HG03565 (cell line): Measurements from ENCODE around the gene FGF7.
A peak's percentile ranks its signal among the peaks of the same experiment; 100 is the strongest.
"Not testable (repeated sequence)": the region's sequence is repeated elsewhere in the genome, so short reads cannot be mapped to it uniquely, and the experiment has no call there.

Experiments
- ATAC-seq: cut with Tn5 transposase; IDR thresholded peaks from one replicate; pipeline ENCODE4 v1.9.1; 2021; ENCODE audit warnings: mild to moderate bottlenecking, moderate library complexity; ENCODE audit not compliant: unreplicated experiment

FGF7 gene, protein sequence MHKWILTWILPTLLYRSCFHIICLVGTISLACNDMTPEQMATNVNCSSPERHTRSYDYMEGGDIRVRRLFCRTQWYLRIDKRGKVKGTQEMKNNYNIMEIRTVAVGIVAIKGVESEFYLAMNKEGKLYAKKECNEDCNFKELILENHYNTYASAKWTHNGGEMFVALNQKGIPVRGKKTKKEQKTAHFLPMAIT

GRCh38 chr15:49423021-49423420 lies at the start of gene FGF7:
FGF7 (plus strand) TSS chr15:49423242; CDS start chr15:49424298, 1,056 bp downstream.
- ATAC-seq: no peak

DNA sequence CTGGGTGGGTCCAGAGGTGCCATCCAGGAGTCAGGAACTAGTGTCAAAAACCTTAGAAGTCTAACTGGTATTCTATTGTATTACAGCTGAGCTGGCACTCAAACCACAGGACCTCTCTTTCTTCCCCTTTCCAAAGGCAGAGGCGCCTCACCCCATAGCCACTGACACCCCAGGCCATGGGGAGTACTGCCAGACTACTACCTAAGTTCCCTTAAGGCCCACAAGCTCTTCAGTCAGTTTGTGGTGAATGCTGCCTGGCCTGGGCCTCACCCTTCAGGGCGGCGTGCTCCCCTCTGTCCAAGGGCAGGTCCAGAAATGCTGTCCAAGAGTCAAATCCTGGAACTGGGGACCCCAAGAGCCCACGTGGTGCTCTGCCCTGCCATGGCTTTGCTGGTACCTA lies 43.0 kb upstream of the FGF7 start:
- no peak for ATAC-seq

GRCh38 chr15:49380912-49381311 lies 42.1 kb upstream of the FGF7 start:
- ATAC-seq: no peak

- no peak for ATAC-seq
Measured at GRCh38 chr15:49382394-49382793, 40.6 kb upstream of the FGF7 start.

DNA sequence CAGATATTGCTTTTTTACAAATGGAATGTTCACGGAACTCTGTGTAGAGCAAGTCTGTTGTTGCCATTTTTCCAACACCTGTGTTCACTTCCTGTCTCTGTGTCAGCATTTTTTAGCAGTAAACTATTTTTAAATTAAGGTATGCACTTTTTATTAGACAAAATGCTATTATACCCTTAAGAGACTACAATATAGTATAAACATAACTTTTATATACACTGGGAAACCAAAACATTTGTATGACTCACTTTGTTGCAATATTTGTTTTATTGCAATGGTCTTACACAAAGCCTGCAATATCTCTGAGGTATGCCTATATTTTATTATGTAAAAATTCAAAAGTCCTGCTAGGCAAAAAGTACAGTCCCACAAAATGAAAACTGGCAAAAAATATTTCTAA lies 39.8 kb upstream of the FGF7 start:
- no peak for ATAC-seq

DNA sequence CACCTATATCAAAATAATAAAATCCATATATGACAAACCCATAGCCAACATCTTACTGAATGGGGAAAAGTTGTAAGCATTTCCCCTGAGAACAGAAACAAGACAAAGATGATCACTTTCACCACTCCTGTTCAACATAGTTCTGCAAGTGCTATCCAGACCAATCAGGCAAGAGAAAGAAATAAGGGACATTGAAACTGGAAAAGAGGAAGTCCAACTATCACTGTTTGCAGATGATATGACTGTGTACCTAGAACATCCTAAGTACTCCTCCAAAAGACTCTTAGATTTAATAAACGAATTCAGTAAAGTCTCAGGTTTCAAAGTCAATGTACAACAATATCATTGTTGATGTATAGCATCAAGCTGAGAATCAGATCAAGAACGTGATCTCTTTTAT lies 35.6 kb upstream of the FGF7 start:
- no peak for ATAC-seq

DNA sequence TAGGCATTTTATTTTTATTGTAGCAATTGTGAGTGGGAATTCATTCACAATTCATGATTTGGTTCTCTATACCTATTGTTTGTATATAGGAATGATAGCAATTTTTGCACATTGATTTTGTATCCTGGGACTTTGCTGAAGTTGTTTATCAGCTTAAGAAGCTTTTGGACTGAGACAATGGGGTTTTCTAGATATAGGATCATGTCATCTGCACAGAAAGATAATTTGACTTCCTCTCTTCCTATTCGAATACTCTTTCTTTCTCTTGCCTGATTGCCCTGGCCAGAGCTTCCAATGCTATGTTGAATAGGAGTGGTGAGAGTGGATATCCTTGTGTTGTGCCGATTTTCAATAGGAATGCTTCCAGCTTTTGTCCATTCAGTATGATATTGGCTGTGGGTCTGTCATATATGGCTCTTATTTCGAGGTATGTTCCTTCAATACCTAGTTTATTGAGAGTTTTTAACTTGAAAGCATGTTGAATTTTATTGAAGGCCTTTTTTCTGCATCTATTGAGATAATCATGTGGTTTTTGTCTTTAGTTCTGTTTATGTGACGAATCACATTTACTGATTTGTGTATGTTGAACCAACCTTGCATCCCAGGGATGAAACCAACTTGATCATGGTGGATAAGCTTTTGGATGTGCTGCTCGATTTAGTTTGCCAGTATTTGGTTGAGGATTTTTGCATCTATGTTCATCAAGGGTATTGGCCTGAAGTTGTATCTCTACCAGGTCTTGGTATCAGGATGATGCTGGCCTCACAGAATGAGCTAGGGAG lies 20.3 kb upstream of the FGF7 start:
- not testable (repeated sequence) for ATAC-seq

DNA sequence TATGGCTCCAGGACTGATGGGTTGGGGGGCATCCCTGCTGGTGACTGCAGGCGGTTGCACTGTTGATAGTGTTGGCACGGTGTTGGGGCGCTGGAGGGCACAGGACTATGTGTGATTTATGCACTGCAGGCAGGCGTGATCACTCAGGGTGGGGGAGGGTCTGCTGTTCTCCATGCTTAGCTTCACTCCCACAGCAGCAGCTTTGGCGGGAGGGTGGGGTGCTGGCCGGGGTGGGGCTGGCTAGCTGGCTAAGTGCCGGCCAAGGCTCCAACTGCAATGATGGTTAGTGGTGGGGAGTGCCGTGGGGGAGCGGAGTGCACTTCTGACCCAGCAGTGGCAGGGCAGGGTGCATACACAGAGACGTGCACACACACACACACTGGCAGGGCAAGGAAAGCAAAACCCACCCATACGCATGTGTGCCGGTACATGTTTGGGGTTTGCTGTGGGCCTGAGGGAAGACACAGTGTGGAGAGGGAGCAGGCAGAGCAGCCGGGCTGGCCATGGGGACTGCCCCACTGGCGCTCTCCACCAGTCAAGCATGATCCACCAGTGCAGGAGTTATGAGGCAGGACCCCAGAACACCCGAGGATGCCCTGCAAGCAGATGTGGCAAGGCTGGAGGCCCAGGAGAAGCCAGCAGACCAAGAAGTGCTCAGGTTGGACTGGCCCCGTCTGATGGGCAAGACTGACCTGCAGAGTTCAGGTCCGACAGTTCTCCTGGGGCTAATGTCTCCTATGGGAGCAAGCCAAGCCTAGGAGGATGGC lies 16.5 kb upstream of the FGF7 start:
- ATAC-seq: no peak

GRCh38 chr15:49410641-49411040 lies 12.4 kb upstream of the FGF7 start:
- ATAC-seq: no peak

DNA sequence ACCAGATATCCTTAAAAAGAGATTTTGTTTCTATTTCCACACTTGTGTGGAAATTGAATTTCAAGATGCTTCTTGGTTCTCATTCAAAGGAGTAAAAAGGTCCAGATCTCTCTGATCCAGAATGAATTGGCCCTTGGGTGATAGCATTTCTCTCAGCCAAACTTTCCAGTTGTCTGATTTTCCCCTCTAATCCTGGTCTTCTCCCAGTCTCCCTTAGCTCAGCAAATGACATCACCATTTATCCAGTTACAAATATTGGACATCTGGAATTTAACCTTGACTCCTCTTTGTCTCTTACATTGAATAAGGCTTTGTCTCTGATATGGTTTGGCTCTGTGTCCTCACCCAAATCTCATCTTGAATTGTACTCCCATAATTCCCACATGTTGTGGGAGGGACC lies 10.2 kb upstream of the FGF7 start:
- no peak for ATAC-seq

DNA sequence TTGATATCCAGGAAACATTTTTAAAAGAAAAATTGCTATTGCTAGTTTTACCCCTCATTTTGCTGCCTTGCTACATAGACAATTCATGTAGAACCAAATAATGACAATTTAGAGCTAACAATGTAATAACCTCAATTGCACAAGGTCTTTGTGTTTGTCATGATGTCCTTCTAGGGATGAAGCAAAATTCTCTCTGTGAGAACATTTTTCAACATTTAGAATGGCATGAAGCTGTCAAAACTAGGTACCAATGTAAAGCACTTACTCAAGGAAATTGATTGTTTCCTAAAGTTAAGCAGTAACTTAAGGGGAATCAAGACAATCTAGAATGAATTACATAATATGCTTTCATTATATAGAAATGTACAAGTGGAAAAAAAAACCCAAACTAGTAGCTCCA lies 7.9 kb upstream of the FGF7 start:
- ATAC-seq: no peak

DNA sequence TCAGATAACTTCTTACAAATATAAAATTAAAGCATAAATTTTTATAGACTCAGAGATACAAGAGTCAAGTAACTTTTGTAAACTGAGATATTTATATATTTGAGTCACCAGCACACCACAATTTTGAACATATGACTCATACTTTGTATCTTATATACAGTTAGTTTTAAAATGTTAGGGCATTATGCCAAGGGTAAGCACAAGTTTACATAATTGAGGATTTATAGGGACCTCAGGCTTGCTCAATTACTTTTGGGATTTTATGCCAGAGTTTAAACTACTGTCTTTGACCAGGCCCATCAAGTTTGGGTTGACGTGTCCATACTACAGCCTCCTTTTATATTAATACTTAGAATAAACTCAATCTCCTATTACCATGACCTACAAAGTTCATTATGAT lies 7.4 kb upstream of the FGF7 start:
- ATAC-seq: no peak

DNA sequence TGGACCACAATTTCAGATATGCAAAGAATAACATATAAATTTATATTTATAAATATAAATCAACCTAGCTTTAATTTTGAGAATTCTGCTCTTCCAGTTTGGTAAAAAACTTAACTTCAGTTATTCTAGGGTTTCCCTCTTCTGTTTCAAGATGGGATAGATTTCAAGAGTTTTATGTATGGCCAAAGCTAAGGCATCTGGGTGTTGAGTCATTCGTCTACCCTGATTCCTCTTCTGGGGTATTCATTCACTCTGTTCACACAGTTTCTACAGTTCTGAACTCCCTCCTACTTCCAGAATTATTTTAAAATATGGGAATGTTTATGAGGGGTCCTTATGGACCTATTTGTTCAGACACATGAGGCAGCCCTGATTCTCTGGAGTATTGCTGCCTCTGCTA lies 4.2 kb upstream of the FGF7 start:
- no peak for ATAC-seq

DNA sequence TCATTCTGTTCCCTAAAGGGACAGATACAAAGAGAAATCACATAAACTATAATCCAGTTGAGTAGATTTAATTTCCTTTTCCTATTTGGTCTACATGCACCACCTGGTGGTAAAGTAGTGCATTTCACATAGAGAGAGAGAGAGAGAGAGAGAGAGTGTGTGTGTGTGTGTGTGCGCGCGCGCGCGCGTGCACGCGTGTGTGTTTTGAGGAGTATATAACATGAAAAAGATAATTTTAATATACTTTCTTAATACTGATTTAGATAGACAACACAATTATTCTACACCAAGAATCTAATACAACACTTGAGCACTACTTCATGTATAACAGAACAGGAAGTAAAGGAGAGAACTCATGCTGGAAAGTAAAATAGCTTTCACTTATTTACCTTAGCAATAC lies 1.1 kb upstream of the FGF7 start:
- ATAC-seq: peak; percentile 47

- no peak for ATAC-seq
Measured at GRCh38 chr15:49423901-49424550, 984 bp downstream of the FGF7 start.

DNA sequence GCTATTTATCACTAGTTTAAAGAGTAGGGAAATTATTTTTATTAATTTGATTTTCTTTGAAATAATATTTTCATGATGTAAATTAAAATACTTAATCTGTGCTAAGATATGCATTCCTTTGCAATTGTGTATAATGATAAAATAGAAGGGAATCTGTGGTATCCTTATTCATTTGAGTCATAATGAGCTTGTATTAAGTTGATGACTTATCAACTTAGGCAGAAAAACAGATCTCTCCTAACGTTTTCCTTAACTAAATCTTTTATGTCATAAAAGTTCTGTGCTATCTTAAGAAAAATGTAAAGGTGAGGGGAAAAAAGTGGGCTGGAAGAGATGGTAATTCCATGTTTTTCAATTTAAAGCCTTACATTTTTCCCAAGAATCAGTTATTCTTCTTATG lies 1.9 kb downstream of the FGF7 start:
- ATAC-seq: no peak

DNA sequence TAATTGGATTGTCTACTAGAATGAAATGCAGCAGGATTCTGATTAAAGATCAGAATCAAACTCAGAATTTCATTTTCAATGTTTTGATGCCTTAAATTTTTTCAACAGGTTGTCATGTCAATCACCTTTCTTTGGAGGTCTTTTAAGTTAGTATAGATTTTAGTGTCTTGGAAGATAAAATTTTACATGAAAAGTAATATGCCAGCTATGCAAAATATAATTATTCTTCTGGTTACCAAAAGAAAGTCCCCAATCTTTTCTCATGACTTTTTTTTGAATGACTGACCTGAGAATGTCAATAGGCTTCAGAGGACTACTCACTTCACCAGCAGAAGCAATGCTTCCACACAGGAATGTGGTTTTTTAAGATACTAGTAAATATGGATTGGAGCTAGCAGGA lies 4.3 kb downstream of the FGF7 start:
- ATAC-seq: no peak

GRCh38 chr15:49428409-49429095 lies 5.5 kb downstream of the FGF7 start:
- ATAC-seq: no peak

GRCh38 chr15:49430046-49430445 lies 7.0 kb downstream of the FGF7 start:
- no peak for ATAC-seq

DNA sequence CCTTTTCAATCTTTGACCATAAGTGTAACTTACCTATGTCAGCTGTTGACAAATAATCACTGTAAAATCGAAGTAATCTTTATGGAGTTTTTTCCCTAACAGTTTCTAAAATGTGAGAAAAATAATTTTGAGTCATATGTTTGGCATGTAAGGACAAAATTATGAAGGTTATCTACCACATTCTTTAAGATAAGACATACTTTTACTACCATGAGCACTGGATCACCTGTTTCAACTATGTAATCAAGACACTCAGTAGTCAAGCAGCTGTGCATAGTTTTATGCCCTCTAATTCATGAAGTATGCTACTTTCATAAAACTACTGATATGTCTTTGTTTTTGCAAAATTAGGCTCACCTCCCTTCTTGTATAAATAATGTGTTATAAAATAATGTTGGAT lies 12.1 kb downstream of the FGF7 start:
- no peak for ATAC-seq

DNA sequence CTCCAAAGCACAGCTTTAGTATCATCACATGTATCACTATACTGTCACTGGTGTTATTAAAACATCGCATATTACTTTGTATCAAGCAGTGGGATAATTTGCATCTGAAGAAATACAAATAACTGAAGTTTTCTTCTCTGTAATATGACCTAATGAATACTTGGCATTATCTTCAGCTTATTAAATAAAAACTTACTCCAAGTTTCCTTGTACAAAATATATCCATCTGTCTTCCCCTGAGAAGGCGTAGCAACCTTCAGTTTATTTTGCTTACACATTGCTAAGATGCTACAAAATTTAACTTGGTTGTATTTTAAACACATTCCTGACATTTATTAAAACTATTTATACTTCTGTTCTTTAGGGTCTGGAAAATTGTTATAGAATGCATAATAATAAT lies 13.7 kb downstream of the FGF7 start:
- ATAC-seq: no peak
